GM12891 (cell line): ENCODE measurements around the gene TCEAL4.
"Not testable (repeated sequence)": the region's sequence is repeated elsewhere in the genome, so short reads cannot be mapped to it uniquely, and the experiment has no call there.

Source experiments
- DNase-seq: peaks from one replicate; pipeline ENCODE4 v3.0.0; 2011; ENCODE audit warnings: low spot score; ENCODE audit not compliant: insufficient read length
- FAIRE-seq: peaks from 2 replicates; lab custom pipeline; 2011; peaks lifted over from hg19 to GRCh38; lab: Jason Lieb, UNC
- PAX5 ChIP-seq: IDR thresholded peaks from 2 replicates; pipeline ENCODE4 v1.6.1; 2011; ENCODE audit warnings: low read length, moderate library complexity, mild to moderate bottlenecking; ENCODE audit not compliant: insufficient read depth, severe bottlenecking
- POLR2A ChIP-seq: IDR thresholded peaks from 2 replicates; pipeline ENCODE4 v1.6.1; 2011; ENCODE audit warnings: low read depth, low read length, control low read depth
- POLR2AphosphoS5 ChIP-seq: IDR thresholded peaks from 2 replicates; pipeline ENCODE4 v1.6.1; 2011; ENCODE audit warnings: low read depth, low read length, control low read depth
- POU2F2 ChIP-seq: IDR thresholded peaks from 2 replicates; pipeline ENCODE4 v1.6.1; 2011; ENCODE audit warnings: low read depth, mild to moderate bottlenecking, control low read depth, low read length, moderate library complexity
- SPI1 ChIP-seq: IDR thresholded peaks from 2 replicates; pipeline ENCODE4 v1.6.1; 2011; ENCODE audit warnings: low read depth, low read length, control low read depth
- TAF1 ChIP-seq: IDR thresholded peaks from 2 replicates; pipeline ENCODE4 v1.6.1; 2011; ENCODE audit warnings: low read depth, low read length, control low read depth

Gene TCEAL4

DNA sequence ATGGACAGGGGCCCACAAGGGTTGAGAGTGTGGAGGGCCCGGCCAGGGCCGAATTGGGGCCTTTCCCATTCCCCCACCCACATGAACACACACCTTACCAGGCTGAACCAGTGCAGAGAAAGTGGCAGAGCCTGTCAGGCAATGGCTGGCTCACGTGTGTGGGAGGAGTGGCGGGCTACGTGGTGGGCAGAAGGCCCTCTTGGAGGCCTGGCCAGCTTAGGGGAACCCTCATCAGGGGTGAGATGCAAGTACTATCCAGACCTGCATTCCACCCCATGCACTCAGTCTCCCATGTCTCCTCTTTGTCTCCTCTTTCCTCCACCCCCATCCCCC lies 965 bp downstream of the TCEAL4 start:
- TF ChIP-seq PAX5 (no peak), TAF1 (no peak), POU2F2 (no peak)
- DNase-seq (no peak), FAIRE-seq (no peak)

DNA sequence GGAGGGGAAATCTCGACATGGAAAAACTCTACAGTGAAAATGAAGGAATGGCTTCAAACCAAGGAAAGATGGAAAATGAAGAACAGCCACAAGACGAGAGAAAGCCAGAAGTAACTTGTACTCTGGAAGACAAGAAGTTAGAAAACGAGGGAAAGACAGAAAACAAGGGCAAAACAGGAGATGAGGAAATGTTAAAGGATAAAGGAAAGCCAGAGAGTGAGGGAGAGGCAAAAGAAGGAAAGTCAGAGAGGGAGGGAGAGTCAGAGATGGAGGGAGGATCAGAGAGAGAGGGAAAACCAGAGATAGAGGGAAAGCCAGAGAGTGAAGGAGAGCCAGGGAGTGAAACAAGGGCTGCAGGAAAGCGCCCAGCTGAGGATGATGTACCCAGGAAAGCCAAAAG lies 1.3 kb downstream of the TCEAL4 start:
- no peak for TF ChIP-seq TAF1
- TF ChIP-seq POLR2A = no peak
- no peak for TF ChIP-seq SPI1
- no peak for TF ChIP-seq POU2F2
- no peak for TF ChIP-seq PAX5
- no peak for TF ChIP-seq POLR2AphosphoS5
- FAIRE-seq = no peak
- DNase-seq = no peak

DNA sequence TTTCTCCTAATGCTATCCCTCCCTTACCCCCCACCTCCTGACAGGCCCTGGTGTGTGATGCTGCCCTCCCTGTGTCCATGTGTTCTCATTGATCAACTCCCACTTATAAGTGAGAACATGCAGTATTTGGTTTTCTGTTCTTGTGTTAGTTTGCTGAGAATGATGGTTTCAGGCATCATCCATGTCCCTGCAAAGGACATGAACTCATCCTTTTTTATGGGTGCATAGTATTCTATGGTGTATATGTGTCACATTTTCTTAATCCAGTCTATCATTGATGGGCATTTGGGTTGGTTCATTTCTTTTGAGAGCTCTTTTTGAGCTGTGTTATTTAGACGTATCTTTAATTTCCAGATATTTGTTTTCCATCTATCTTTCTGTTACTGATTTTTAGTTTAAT lies 7.0 kb downstream of the TCEAL4 start:
- not testable (repeated sequence) for DNase-seq, FAIRE-seq

DNA sequence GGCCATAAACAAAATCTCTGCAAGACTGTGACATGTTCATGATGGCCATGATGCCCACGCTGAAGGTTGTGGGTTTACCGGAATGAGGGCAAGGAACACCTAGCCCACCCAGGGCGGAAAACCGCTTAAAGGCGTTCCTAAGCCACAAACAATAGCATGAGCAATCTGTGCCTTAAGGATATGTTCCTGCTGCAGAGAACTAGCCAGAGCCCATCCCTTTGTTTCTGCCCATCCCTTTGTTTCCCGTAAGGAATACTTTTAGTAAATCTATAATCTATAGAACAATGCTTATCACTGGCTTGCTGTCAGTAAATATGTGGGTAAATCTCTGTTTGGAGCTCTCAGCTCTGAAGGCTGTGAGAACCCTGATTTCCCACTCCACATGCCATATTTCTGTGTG lies 9.9 kb downstream of the TCEAL4 start:
- FAIRE-seq, DNase-seq: not testable (repeated sequence)

DNA sequence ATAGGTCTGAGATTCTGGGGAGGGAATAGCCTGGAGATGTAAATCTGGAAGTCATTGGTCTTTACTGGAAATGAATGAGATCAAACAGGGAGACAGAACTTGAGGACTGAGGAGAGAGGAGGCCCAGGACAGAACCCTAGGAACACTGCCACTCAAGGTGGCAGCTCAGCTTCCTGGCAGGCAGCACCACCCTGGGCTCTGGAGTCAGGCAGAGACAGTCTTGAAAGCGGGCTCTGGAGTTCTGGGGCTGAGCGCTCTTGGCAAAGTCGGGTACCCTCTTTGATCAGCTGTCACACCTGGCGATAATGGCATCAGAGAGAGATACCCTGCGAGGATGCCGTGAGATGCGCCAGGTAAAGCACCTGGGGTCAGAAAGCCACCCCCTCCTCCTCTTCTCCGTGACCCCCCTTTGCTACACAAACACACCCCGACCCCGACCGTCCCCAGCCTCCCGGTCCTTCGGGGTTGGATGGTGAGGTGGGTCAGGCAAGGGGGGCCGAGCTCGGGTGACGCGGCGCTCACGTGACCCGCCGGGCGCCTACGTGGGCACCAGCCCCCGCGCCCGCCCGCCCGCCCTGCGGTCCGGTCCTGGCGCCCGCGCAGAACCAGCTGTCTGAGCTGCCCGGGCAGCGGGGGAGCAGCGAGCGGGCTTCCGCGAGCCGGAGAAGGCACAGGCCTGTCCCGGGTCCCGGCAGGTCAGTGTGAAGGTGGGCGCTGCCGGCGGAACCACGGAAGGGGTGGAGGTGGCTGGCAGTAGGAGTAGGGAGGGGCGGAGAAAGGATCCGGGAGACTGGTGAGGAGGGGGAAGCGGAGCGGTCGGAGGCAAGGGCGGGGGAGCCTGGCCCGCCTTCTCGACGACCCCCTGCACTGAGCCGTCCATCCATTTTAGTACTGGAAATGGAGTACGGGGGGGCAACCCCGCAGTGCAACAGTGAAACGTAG lies 22.3 kb downstream of the TCEAL4 start, which contains the start of gene TCEAL3:
TCEAL3 (plus strand) TSS at position 600 of the 942 bp plus-strand sequence. CDS start 1,102 bp downstream, outside the sequence.
- DNase-seq (no peak), FAIRE-seq (peak; percentile 52)
- TF ChIP-seq PAX5 (no peak), POLR2A (no peak), POU2F2 (no peak), TAF1 (no peak), SPI1 (no peak), POLR2AphosphoS5 (no peak)

DNA sequence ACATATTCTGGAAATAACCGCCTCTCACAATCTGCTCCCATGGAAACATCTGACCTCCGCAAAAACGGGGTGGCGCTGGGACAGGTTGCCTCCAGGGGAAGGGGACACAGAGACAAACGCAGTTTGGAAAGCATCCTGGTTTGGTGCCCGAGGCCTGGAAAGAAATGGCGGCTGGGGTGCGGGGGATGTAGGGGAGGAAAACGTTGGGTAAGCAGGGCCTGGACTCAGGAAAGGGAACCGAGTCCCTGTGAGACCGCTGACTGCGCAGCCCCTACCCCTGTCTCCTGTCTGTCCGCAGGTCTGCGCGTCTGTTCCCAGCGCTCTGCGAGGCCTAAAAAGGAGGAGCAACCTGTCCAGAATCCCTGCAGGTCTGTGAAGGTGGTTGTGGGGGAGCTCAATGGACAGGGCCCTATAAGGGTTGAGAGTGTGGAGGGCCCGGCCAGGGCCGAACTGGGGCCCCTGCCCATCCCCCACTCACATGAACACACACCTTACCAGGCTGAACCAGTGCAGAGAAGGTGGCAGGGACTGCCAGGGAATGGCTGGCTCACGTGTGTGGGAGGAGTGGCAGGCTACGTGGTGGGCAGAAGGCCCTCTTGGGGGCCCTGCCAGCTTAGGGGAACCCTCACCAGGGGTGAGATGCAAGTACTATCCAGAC lies 23.1 kb downstream of the TCEAL4 start:
- no peak for TF ChIP-seq PAX5
- no peak for TF ChIP-seq SPI1
- DNase-seq (no peak), FAIRE-seq (no peak)

DNA sequence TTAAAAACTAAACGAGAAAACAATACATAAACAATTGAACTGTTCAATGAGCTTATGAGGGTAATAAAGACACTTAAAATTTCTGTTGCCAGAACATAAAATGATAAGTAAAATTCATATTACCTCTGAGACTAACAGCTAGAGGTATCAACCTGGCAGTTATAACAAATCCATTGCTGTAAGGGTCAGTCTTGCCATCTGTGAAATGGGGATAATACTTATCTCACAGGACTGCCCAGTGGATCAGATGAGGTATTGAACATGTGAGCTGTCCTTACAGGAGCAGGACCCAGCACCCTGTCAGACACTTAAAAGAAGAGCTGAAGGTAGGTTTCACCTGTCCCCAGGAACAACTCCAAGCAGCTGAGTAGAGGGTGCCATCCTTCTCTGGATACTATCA lies 25.0 kb downstream of the TCEAL4 start:
- TF ChIP-seq TAF1 = no peak
- TF ChIP-seq SPI1 = no peak
- no peak for TF ChIP-seq POLR2AphosphoS5
- no peak for TF ChIP-seq PAX5
- no peak for TF ChIP-seq POLR2A
- no peak for TF ChIP-seq POU2F2
- no peak for DNase-seq
- no peak for FAIRE-seq

DNA sequence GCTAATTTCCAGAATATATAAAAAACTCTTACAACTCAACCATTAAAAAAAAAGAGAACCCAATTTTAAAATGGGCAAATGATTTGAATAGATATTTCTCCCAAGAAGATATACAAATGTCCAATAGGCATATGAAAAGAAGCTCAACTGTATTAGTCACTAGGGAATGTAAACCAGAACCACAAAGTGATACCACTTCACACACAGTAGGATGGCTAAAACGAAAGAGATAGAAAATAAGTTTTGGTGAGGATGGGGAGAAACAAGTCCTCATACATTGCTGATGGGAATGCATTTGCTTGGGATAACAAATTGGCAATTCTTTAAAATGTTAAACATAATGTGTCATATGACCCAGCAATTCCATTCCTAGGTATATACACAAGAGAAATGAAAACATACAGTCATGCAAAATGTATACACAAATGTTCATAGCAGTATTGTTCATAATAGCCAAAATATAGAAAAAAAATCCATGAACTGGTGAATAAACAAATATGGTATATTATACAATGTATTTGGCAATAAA lies 28.1 kb downstream of the TCEAL4 start:
- FAIRE-seq (no peak), DNase-seq (no peak)
- TF ChIP-seq PAX5 (no peak), TAF1 (no peak), POLR2AphosphoS5 (no peak), POU2F2 (no peak), POLR2A (no peak), SPI1 (no peak)

DNA sequence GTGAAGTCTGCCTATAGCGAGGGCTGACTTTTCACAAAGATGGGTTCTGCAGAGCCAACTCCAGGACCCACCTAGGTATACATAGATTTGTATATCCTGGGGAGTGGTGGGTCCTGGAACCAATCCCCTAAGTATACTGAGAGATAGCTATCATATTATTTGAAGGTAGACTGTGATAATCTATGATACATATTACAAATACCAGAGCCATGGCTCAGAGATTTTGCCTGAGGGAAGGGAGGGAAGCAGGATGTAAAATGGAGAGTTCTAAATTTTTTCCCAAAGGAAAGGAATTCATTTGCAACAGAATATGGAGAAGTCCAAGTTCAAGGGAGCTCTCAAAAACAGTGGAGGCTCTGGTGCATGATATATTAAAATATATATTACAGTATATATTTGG lies 29.7 kb downstream of the TCEAL4 start:
- DNase-seq (no peak), FAIRE-seq (no peak)
- TF ChIP-seq PAX5 (no peak), TAF1 (no peak), POLR2AphosphoS5 (no peak)

DNA sequence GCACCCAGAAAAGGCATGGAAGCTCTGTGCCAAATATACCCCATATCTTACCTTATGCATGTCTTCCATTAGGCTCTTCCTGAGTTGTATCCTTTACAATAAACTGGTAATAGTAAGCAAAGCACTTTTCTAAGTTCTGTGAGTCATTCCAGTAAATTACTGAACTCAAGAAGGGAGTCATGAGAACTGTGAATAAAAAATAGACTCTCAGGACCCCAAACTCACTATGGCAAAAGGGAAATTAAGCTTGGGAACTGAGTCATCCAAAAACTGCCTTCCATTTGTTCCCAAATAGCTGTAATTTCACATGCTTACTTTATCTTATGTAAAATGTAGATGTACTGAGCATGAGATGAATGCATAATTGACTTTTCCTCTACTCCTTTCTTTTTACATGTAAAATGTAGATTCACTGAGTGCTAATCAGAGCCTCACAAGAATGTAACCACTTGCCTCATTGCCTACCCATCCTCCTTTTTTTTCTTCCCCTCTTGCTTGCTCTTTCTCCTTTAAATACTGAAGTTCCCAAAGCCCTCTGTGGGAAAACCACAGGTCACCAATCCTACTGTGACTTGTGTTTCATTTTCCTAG lies 30.6 kb downstream of the TCEAL4 start:
- no peak for DNase-seq
- FAIRE-seq = no peak
- TF ChIP-seq PAX5 = no peak
- no peak for TF ChIP-seq SPI1
- TF ChIP-seq TAF1 = no peak
- no peak for TF ChIP-seq POU2F2
- TF ChIP-seq POLR2AphosphoS5 = no peak
- TF ChIP-seq POLR2A = no peak
